Stimulated activated CD8-positive, alpha-beta memory T cell treated with anti-CD3 and anti-CD28 coated beads, Interleukin-7, amount 100 ng/mL, for 48 hours (primary cell): ENCODE results near the gene METTL15.
"Not testable (repeated sequence)": the region's sequence is repeated elsewhere in the genome, so short reads cannot be mapped to it uniquely, and the experiment has no call there.

Experiments
- DNase-seq, 2 donors: peaks; one replicate each; pipeline ENCODE4 v3.0.0-alpha.2; 2020; ENCODE audit warnings: low read depth in 1 of 2; ENCODE audit errors: extremely low read depth in 1 of 2

The METTL15 gene

GRCh38 chr11:28176351-28176750, 68.2 kb downstream of the METTL15 start:
- no peak for DNase-seq

GRCh38 chr11:28195449-28195848, 87.3 kb downstream of the METTL15 start:
- no peak for DNase-seq

- no peak for DNase-seq
Measured at GRCh38 chr11:28209906-28210305, 101.7 kb downstream of the METTL15 start.

- not testable (repeated sequence) for DNase-seq
Measured at GRCh38 chr11:28222063-28222462, 113.9 kb downstream of the METTL15 start.

- no peak for DNase-seq
Measured at GRCh38 chr11:28223577-28223976, 115.4 kb downstream of the METTL15 start.

GRCh38 chr11:28223994-28224393, 115.8 kb downstream of the METTL15 start:
- no peak for DNase-seq

- DNase-seq = no peak
Measured at GRCh38 chr11:28227460-28227859, 119.3 kb downstream of the METTL15 start.

GRCh38 chr11:28228196-28228895, 120.2 kb downstream of the METTL15 start:
- DNase-seq = no peak

GRCh38 chr11:28231475-28231874, 123.3 kb downstream of the METTL15 start:
- no peak for DNase-seq

- DNase-seq = no peak
Measured at GRCh38 chr11:28232649-28233048, 124.5 kb downstream of the METTL15 start.

- no peak for DNase-seq
Measured at GRCh38 chr11:28241760-28242159, 133.6 kb downstream of the METTL15 start.

- DNase-seq = no peak
Measured at GRCh38 chr11:28242596-28242995, 134.4 kb downstream of the METTL15 start.

- DNase-seq = no peak
Measured at GRCh38 chr11:28243061-28243460, 134.9 kb downstream of the METTL15 start.

GRCh38 chr11:28243581-28243980, 135.4 kb downstream of the METTL15 start:
- DNase-seq = no peak

- DNase-seq = no peak
Measured at GRCh38 chr11:28245131-28245530, 136.9 kb downstream of the METTL15 start.

- no peak for DNase-seq
Measured at GRCh38 chr11:28250192-28250591, 142.0 kb downstream of the METTL15 start.

GRCh38 chr11:28251257-28251656, 143.1 kb downstream of the METTL15 start:
- no peak for DNase-seq

GRCh38 chr11:28257761-28258160, 149.6 kb downstream of the METTL15 start:
- no peak for DNase-seq

- no peak for DNase-seq
Measured at GRCh38 chr11:28259177-28259843, 151.1 kb downstream of the METTL15 start.

- DNase-seq = no peak
Measured at GRCh38 chr11:28268925-28269324, 160.7 kb downstream of the METTL15 start.

- no peak for DNase-seq
Measured at GRCh38 chr11:28269586-28269985, 161.4 kb downstream of the METTL15 start.

- not testable (repeated sequence) for DNase-seq
Measured at GRCh38 chr11:28272247-28272646, 164.1 kb downstream of the METTL15 start.
